IMR-90 (cell line): ENCODE measurements around the gene TOX3.

Source experiments
- BHLHE40 ChIP-seq: fragments of 150-350 bp; IDR thresholded peaks from 2 replicates; pipeline ENCODE4 v1.6.1; 2016; ENCODE audit warnings: mild to moderate bottlenecking, low read depth, low read length
- CEBPB ChIP-seq: IDR thresholded peaks from 2 replicates; pipeline ENCODE4 v1.6.1; 2012; ENCODE audit warnings: low read depth, low read length, improper control_type of control experiment
- CTCF ChIP-seq: conservative IDR thresholded peaks from 2 replicates; pipeline ENCODE4 v1.5.1; 2012; ENCODE audit warnings: mild to moderate bottlenecking, low read depth, low read length, improper control_type of control experiment
- FOS ChIP-seq: fragments of 150-350 bp; IDR thresholded peaks from 2 replicates; pipeline ENCODE4 v1.6.1; 2016; ENCODE audit warnings: low read depth, low read length
- MAFK ChIP-seq: IDR thresholded peaks from 2 replicates; pipeline ENCODE4 v1.6.1; 2012; ENCODE audit warnings: low read depth, low read length, improper control_type of control experiment
- POLR2A ChIP-seq: IDR thresholded peaks from 2 replicates; pipeline ENCODE4 v1.6.1; 2012; ENCODE audit warnings: mild to moderate bottlenecking, low read depth, low read length
- RAD21 ChIP-seq: IDR thresholded peaks from 2 replicates; pipeline ENCODE4 v1.6.1; 2012; ENCODE audit warnings: low read length, improper control_type of control experiment
- RCOR1 ChIP-seq: IDR thresholded peaks from 2 replicates; pipeline ENCODE4 v1.6.1; 2012; ENCODE audit warnings: mild to moderate bottlenecking, low read length, improper control_type of control experiment; ENCODE audit not compliant: insufficient replicate concordance
- RFX5 ChIP-seq: IDR thresholded peaks from 2 replicates; pipeline ENCODE4 v1.8.0; 2012; ENCODE audit warnings: low read depth, mild to moderate bottlenecking, low read length, moderate library complexity
- USF2 ChIP-seq: fragments of 150-350 bp; IDR thresholded peaks from 2 replicates; pipeline ENCODE4 v1.6.1; 2017; ENCODE audit warnings: mild to moderate bottlenecking, antibody characterized with exemption, low read length, low read depth

- TF ChIP-seq CTCF (no peak), POLR2A (no peak), BHLHE40 (no peak), RAD21 (no peak), FOS (no peak), CEBPB (0 out of 2 replicates have a peak, but pooled peaks have one; percentile 14), RFX5 (no peak), RCOR1 (no peak), MAFK (no peak), USF2 (no peak)
Observed at GRCh38 chr16:52491216-52491615, 55.7 kb downstream of the TOX3 start.
